Mesendoderm (in vitro differentiated cells): Measurements from ENCODE around the gene MRPL48.

Experiments
- DNase-seq: peaks from one replicate; pipeline ENCODE4 v3.0.0; 2013
- H2AK5ac ChIP-seq: 2 replicates; pipeline ENCODE4 v1.6.1; 2013; ENCODE audit warnings: low read length, inconsistent platforms
- H2BK120ac ChIP-seq: 2 replicates; pipeline ENCODE4 v1.6.1; 2013; ENCODE audit warnings: low read depth, mild to moderate bottlenecking, low read length, moderate library complexity, mixed read lengths
- H2BK15ac ChIP-seq: replicated peaks from 2 replicates; pipeline ENCODE4 v1.6.1; 2013; ENCODE audit warnings: low read depth, mild to moderate bottlenecking, moderate library complexity
- H2BK5ac ChIP-seq: 2 replicates; pipeline ENCODE4 v1.6.1; 2013; ENCODE audit warnings: low read length, inconsistent platforms
- H3K18ac ChIP-seq: 2 replicates; pipeline ENCODE4 v1.6.1; 2013; ENCODE audit warnings: mild to moderate bottlenecking, low read length, mixed read lengths
- H3K23ac ChIP-seq: one replicate; pipeline ENCODE4 v1.6.1; 2013; ENCODE audit warnings: low read length
- H3K27ac ChIP-seq: 2 replicates; pipeline ENCODE4 v1.5.1; 2013; ENCODE audit warnings: low read depth, mild to moderate bottlenecking, inconsistent platforms, low read length, moderate library complexity
- H3K27me3 ChIP-seq: 2 replicates; pipeline ENCODE4 v1.6.1; 2013; ENCODE audit warnings: low read length, control low read depth, mild to moderate bottlenecking, inconsistent platforms; ENCODE audit not compliant: insufficient read depth, poor library complexity
- H3K36me3 ChIP-seq: 2 replicates; pipeline ENCODE4 v1.6.1; 2013; ENCODE audit warnings: low read length, inconsistent platforms; ENCODE audit not compliant: control insufficient read depth, insufficient read depth
- H3K4ac ChIP-seq: one replicate; pipeline ENCODE4 v1.6.1; 2013; ENCODE audit warnings: low read depth, mild to moderate bottlenecking, low read length, moderate library complexity
- H3K4me1 ChIP-seq: 2 replicates; pipeline ENCODE4 v1.6.1; 2013; ENCODE audit warnings: low read depth, low read length, inconsistent platforms; ENCODE audit not compliant: control insufficient read depth
- H3K4me2 ChIP-seq: 2 replicates; pipeline ENCODE4 v1.6.1; 2013; ENCODE audit warnings: low read length
- H3K4me3 ChIP-seq: 2 replicates; pipeline ENCODE4 v1.5.1; 2013; ENCODE audit warnings: mild to moderate bottlenecking, low read length
- H3K56ac ChIP-seq: one replicate; pipeline ENCODE4 v1.6.1; 2013; ENCODE audit warnings: low read length
- H3K79me1 ChIP-seq: 2 replicates; pipeline ENCODE4 v1.6.1; 2013; ENCODE audit warnings: low read length, inconsistent platforms
- H3K79me2 ChIP-seq: 2 replicates; pipeline ENCODE4 v1.6.1; 2013; ENCODE audit warnings: mild to moderate bottlenecking, low read length; ENCODE audit not compliant: control insufficient read depth, insufficient read depth
- H3K9ac ChIP-seq: 2 replicates; pipeline ENCODE4 v1.6.1; 2013; ENCODE audit warnings: low read length, inconsistent platforms
- H4K5ac ChIP-seq: one replicate; pipeline ENCODE4 v1.6.1; 2013; ENCODE audit warnings: low read length
- H4K8ac ChIP-seq: one replicate; pipeline ENCODE4 v1.6.1; 2013; ENCODE audit warnings: low read depth, mild to moderate bottlenecking, control low read depth, low read length, moderate library complexity
- WGBS: extraction: QIAGEN DNeasy Blood & Tissue Kit; methylation state at CpG from one replicate; pipeline ENCODE4 v1.1.7; 2013; ENCODE audit warnings: low lambda C conversion rate, missing lambda C conversion rate; ENCODE audit not compliant: insufficient coverage; ENCODE audit errors: extremely low coverage; 5-methylcytosine and 5-hydroxymethylcytosine counted together

MRPL48 gene

DNA sequence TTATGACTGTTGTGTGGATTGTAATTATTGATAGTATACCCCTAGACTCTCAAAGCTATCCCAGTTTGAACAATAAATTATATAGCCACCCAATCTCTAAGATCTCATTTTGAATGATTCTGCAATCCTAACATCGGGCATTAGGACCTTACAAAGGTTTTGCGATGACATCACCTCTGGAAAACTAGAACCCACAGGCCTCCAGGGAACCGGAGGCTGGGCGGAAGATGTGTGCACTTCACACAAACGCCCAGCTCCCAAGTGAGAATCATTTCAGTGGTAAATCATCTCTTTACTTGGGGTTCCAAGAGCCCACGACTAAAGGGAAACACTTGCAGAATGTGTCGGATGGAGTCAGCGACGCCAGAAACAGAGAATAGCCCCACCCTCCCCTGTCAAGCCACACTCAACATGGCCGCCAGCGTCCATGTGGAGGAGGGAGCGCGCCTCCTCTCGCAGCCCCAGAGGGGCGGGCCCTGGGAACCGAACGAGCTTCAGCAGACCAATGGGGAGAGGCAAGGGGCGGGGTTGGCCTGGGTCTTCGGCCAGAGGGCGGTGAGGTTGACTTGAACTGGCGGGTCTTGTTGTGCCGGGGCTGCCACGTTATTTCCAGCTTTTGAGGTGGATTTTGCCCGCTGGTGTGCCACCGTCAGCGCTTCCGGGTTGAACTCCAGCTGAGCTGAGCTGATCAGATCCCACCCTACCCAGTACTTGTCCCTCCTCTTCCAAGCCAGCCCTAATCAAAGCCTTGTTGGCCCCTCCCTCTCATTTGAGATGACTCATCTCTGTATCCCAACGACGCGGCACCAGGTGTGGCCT lies 8.4 kb upstream of the MRPL48 start:
- H2BK120ac ChIP-seq: peak overlapping the region; percentile 33
- peak overlapping the region; percentile 89 for H3K27ac ChIP-seq
- H3K18ac ChIP-seq: peak overlapping the region; percentile 54
- H3K9ac ChIP-seq: peak overlapping the region; percentile 64
- H4K5ac ChIP-seq: no peak overlapping the region
- H3K36me3 ChIP-seq: no peaks in the 10 kb centered on the region
- no CpG with 5 or more reads among the region's 30 CpGs for WGBS
- no peaks in the 10 kb centered on the region for H3K4me1 ChIP-seq
- no peak overlapping the region for H3K4ac ChIP-seq
- no peak overlapping the region for H2BK5ac ChIP-seq
- no peaks in the 10 kb centered on the region for H3K79me2 ChIP-seq
- H2BK15ac ChIP-seq: no peak overlapping the region
- H3K4me2 ChIP-seq: peak overlapping the region; percentile 21
- peak overlapping the region; percentile 19 for H3K4me3 ChIP-seq
- H3K79me1 ChIP-seq: no peaks in the 10 kb centered on the region
- H2AK5ac ChIP-seq: no peak overlapping the region
- no peaks in the 10 kb centered on the region for H3K27me3 ChIP-seq
- no peak overlapping the region for H3K23ac ChIP-seq
- peak overlapping the region; percentile 80 for H3K56ac ChIP-seq
- DNase-seq: peak; percentile 100
- no peak overlapping the region for H4K8ac ChIP-seq

DNA sequence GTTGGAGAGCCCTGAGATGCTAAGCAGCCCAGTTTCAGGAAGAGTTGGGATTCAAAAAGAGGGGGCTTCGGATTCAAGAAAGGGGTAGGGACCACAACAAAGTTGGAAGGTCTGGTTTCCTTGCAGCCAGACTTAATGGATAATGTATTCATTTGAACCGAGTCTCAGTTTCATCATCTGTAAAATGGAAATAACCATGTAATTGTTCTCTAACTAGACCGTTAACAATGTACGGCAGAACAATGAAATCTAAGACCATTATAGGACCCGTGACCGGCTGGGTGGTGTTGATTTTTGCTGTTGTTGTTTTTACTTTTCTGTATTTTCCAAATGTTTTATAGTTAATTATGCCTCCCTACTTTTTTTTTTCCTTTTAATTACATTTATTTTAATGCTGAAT lies 6.4 kb upstream of the MRPL48 start:
- Histone ChIP-seq H3K4me1 (no peaks in the 10 kb centered on the region), H3K56ac (no peak overlapping the region), H3K36me3 (no peaks in the 10 kb centered on the region), H3K9ac (no peak overlapping the region), H2AK5ac (no peak overlapping the region), H3K4me2 (no peak overlapping the region), H3K18ac (no peak overlapping the region), H4K8ac (no peak overlapping the region), H3K27ac (no peak overlapping the region), H3K4me3 (no peak overlapping the region), H2BK120ac (peak overlapping the region; percentile 83), H3K79me1 (no peaks in the 10 kb centered on the region), H2BK15ac (no peak overlapping the region), H4K5ac (no peak overlapping the region), H2BK5ac (no peak overlapping the region), H3K4ac (no peak overlapping the region), H3K27me3 (no peaks in the 10 kb centered on the region), H3K23ac (no peak overlapping the region), H3K79me2 (no peaks in the 10 kb centered on the region)
- no peak for DNase-seq
- no CpG with 5 or more reads among the region's 6 CpGs for WGBS

DNA sequence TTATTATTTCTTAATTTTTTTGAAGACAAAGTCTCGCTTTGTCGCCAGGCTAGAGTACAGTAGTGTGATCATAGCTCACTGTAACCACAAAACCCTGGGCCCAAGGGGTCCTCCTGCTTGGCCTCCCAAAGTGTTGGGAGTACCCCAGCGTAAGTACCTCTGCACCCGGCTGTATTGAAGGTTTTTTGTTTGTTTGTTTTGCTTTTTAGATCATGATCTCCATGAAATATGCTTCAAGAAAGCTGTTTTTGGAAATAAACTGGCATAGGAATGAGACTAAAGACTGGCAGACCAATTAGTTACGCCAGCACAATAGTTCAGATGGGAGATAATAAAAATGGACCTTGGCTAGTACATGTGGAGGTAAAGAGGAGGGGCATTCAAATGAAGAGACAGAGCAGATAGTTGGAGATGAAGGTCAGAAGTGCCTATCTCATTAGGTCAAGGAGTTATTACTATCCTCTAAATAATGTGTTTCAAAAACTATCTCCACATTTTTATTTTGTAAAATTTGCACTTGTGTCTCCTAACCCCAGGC lies 4.1 kb upstream of the MRPL48 start:
- Histone ChIP-seq H2AK5ac (no peak overlapping the region), H3K79me2 (no peaks in the 10 kb centered on the region), H4K5ac (no peak overlapping the region), H3K27me3 (no peaks in the 10 kb centered on the region), H2BK5ac (no peak overlapping the region), H3K9ac (no peak overlapping the region), H3K4me3 (no peak overlapping the region), H3K23ac (no peak overlapping the region), H2BK120ac (no peak overlapping the region), H3K79me1 (no peaks in the 10 kb centered on the region), H3K18ac (peak overlapping the region; percentile 53), H3K36me3 (no peaks in the 10 kb centered on the region), H2BK15ac (peak overlapping the region; percentile 58), H4K8ac (no peak overlapping the region), H3K4me1 (no peaks in the 10 kb centered on the region), H3K4ac (no peak overlapping the region), H3K27ac (peak overlapping the region; percentile 59), H3K4me2 (no peak overlapping the region), H3K56ac (no peak overlapping the region)
- peak; percentile 45 for DNase-seq
- WGBS: no CpG with 5 or more reads among the region's 5 CpGs

DNA sequence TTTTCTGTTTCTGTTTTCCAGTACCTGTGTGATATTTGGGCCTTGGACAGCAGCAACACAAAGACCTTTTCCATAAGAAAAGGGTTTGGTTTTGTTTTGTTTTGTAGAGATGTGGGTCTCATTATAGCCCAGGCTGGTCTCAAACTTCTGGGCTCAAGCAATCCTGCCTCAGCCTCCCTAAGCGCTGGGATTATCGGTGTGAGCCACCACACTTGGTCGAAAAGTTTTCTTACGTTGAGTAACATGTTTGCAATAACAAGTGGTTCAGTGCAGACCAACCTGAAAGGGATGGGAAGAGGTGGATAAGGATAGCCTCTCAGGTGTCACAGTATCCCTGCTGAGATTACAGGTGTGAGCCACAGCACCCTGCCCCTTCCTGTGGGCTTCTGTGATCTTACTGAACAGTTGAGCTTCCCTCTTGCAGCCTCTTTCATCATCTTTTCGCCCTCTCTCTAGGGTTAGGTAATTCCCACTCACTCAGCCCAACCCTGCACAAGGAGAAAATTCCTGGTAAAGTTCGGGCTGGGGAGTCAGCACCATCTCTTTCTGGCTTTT lies 3.5 kb upstream of the MRPL48 start:
- no peaks in the 10 kb centered on the region for H3K79me2 ChIP-seq
- H4K8ac ChIP-seq: no peak overlapping the region
- no peak overlapping the region for H3K9ac ChIP-seq
- no peak overlapping the region for H4K5ac ChIP-seq
- H2BK120ac ChIP-seq: no peak overlapping the region
- DNase-seq: peak; percentile 97
- H2BK5ac ChIP-seq: no peak overlapping the region
- no peak overlapping the region for H3K4me3 ChIP-seq
- no peaks in the 10 kb centered on the region for H3K79me1 ChIP-seq
- peak overlapping the region; percentile 19 for H3K56ac ChIP-seq
- no peak overlapping the region for H2BK15ac ChIP-seq
- no CpG with 5 or more reads among the region's 6 CpGs for WGBS
- no peaks in the 10 kb centered on the region for H3K4me1 ChIP-seq
- H3K4me2 ChIP-seq: no peak overlapping the region
- H3K27ac ChIP-seq: peak overlapping the region; percentile 59
- no peaks in the 10 kb centered on the region for H3K27me3 ChIP-seq
- no peak overlapping the region for H2AK5ac ChIP-seq
- H3K4ac ChIP-seq: no peak overlapping the region
- no peak overlapping the region for H3K23ac ChIP-seq
- H3K36me3 ChIP-seq: no peaks in the 10 kb centered on the region
- H3K18ac ChIP-seq: no peak overlapping the region

DNA sequence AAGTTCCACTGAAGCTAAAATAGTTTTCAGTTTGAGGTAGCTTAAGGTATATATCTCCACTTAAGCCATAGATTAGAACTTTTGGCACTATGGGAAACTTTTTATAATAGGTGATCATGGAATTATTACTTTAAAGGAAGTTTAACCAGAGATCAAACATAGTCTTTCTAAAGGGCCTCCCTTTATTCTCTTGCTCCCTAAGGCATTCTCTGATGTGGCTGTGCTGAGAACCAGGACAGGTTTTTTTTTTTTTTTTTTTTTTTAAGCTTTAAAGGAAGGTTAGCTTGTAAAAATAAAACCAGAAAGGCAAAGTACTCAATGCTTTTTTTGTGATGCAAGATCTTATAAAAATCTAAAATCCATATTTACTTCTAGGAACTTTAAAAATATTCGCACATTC lies 2.9 kb upstream of the MRPL48 start:
- Histone ChIP-seq H3K23ac (no peak overlapping the region), H3K79me1 (no peaks in the 10 kb centered on the region), H3K18ac (no peak overlapping the region), H2BK120ac (no peak overlapping the region), H2AK5ac (no peak overlapping the region), H3K79me2 (no peaks in the 10 kb centered on the region), H4K5ac (no peak overlapping the region), H3K4me2 (no peak overlapping the region), H3K27me3 (no peaks in the 10 kb centered on the region), H3K36me3 (no peaks in the 10 kb centered on the region), H3K9ac (no peak overlapping the region), H2BK5ac (no peak overlapping the region), H3K27ac (no peak overlapping the region), H2BK15ac (no peak overlapping the region), H3K4me3 (no peak overlapping the region), H3K56ac (no peak overlapping the region), H3K4me1 (no peaks in the 10 kb centered on the region), H4K8ac (no peak overlapping the region), H3K4ac (no peak overlapping the region)
- DNase-seq: no peak
- WGBS: 100% methylated on average over 1 of the region's 1 CpG
